Karpas-422 (cell line): ENCODE data around the gene MBD3. TPM values are rescaled to one million over a fixed set of nuclear protein-coding genes. Genes with fewer than 3 reads are reported as not detected.

ENCODE experiments used
- DNase-seq: peaks from one replicate; pipeline ENCODE4 v3.0.0-alpha.2; 2015
- H2AFZ ChIP-seq: fragments of 200-600 bp; sonication (generic); 2 replicates; pipeline ENCODE4 v1.6.1; 2014; ENCODE audit warnings: antibody characterized with exemption, low read length, mixed read lengths
- H3K27ac ChIP-seq: fragments of 200-600 bp; sonication (generic); 2 replicates; pipeline ENCODE4 v1.5.1; 2014; ENCODE audit warnings: mild to moderate bottlenecking, low read length, moderate library complexity
- H3K27me3 ChIP-seq: fragments of 200-600 bp; sonication (generic); 2 replicates; pipeline ENCODE4 v1.6.1; 2014; ENCODE audit warnings: low read length, mixed read lengths
- H3K36me3 ChIP-seq: fragments of 200-600 bp; sonication (generic); 2 replicates; pipeline ENCODE4 v1.6.1; 2014; ENCODE audit warnings: low read length, mixed read lengths; ENCODE audit not compliant: insufficient read depth
- H3K4me1 ChIP-seq: fragments of 200-600 bp; sonication (generic); 2 replicates; pipeline ENCODE4 v1.6.1; 2014; ENCODE audit warnings: mild to moderate bottlenecking, low read length, mixed read lengths
- H3K4me2 ChIP-seq: fragments of 200-600 bp; sonication (generic); 2 replicates; pipeline ENCODE4 v1.6.1; 2014; ENCODE audit warnings: low read length, low read depth, mild to moderate bottlenecking; ENCODE audit not compliant: poor library complexity, severe bottlenecking
- H3K4me3 ChIP-seq: fragments of 200-600 bp; sonication (generic); 2 replicates; pipeline ENCODE4 v1.5.1; 2014; ENCODE audit warnings: mild to moderate bottlenecking, antibody characterized with exemption, low read length, mixed read lengths
- H3K79me2 ChIP-seq: fragments of 200-600 bp; sonication (generic); 2 replicates; pipeline ENCODE4 v1.6.1; 2014; ENCODE audit warnings: mild to moderate bottlenecking, low read length, mixed read lengths
- H3K9ac ChIP-seq: fragments of 200-600 bp; sonication (generic); 2 replicates; pipeline ENCODE4 v1.6.0; 2014; ENCODE audit warnings: low read length
- H3K9me2 ChIP-seq: fragments of 200-600 bp; sonication (generic), shearing (Covaris generic); replicated peaks from 2 replicates; pipeline ENCODE4 v1.6.0; 2014; ENCODE audit warnings: mild to moderate bottlenecking, low read length, moderate library complexity; ENCODE audit not compliant: insufficient read depth
- H3K9me3 ChIP-seq: fragments of 300-700, 200-600 bp; sonication (generic); 2 replicates; pipeline ENCODE4 v1.6.1; 2014; ENCODE audit warnings: low read length, mixed read lengths
- H4K20me1 ChIP-seq: fragments of 200-600 bp; sonication (generic); 2 replicates; pipeline ENCODE4 v1.6.1; 2014; ENCODE audit warnings: mild to moderate bottlenecking, antibody characterized with exemption, low read length, low read depth; ENCODE audit not compliant: insufficient read depth
- total RNA-seq: library from RNA; depleted of rRNA; stranded (reverse); fragments of >200 nt; shearing (Covaris generic); gene quantifications from 2 replicates; pipeline ENCODE4 v1.2.3, GENCODE V29; 2014; ENCODE audit warnings: low replicate concordance

MBD3 gene
- total RNA-seq, 1 experiment from 2014 or later, result 42.2 TPM

DNA sequence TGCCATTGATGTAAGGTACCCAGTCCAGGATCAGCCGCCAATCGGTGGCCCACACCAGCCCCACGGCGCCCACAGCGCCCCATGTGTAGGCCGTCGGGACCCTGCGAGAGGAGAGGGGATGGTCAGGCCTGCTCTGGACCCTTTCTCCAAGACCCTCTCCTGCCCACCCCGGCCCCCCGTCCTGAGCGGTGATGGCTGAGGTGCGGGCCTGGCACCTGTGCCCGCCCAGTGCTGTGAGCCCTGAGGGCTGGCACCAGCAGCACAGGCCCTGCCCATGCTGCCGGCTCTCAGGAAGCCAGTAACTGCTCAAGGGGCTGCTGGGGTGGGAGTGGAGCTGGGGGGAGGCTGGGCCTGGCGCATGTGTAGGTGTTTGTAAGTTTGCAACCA is 6.8 kb upstream of the MBD3 start:
- Histone ChIP-seq H3K4me3 (no peak overlapping the region), H3K4me2 (no peak overlapping the region), H3K27me3 (no peaks in the 10 kb centered on the region), H3K9ac (no peak overlapping the region), H3K27ac (no peak overlapping the region), H3K9me2 (no peaks in the 10 kb centered on the region), H4K20me1 (peaks cover 20% of the 10 kb centered on the region; the same call in 1 of the 2 replicates), H3K36me3 (peaks cover 15% of the 10 kb centered on the region; the same call in 1 of the 2 replicates), H3K4me1 (peaks cover 9% of the 10 kb centered on the region), H2AFZ (no peak overlapping the region), H3K79me2 (peaks cover 38% of the 10 kb centered on the region), H3K9me3 (no peaks in the 10 kb centered on the region)
- DNase-seq, result no peak

DNA sequence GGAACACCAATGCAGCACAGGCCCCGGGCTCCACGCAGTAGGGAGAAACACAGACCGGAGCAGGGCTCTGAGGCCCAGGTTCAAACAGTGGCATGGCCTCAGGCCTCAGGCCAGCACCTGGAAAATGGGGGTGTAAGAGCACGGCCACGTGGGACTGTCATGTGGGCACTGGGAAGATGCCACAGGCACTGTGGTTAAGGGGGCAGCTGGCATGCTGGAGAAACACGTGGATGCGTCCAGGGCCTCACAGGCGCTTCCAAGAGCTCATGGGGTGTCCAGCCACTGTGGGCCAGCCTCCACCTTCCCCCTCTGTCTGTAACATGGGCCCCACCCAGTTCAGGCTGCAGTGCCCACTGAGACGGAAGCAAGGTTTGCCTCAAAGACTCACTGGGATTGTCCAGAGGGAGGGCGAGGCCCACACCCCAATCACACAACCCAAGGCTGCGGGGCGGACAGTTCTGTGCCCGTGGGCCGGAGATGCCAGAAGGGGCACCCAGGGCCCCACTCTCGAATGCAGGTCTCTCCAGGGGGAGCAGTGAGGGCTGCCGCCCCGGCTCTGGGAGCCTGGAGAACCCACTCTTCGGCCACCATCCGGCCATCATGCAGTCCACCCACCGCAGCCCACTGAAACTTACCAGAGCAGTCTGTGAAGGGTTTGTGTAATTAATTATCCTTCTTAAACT is 6.3 kb upstream of the MBD3 start:
- H3K27ac ChIP-seq, result no peak overlapping the region
- no peak overlapping the region for H2AFZ ChIP-seq
- H3K36me3 ChIP-seq, result peaks cover 15% of the 10 kb centered on the region; the same call in 1 of the 2 replicates
- H3K9me2 ChIP-seq, result no peaks in the 10 kb centered on the region
- H4K20me1 ChIP-seq, result peaks cover 18% of the 10 kb centered on the region; the same call in 1 of the 2 replicates
- peaks cover 4% of the 10 kb centered on the region for H3K4me1 ChIP-seq
- no peak overlapping the region for H3K9ac ChIP-seq
- no peak for DNase-seq
- no peaks in the 10 kb centered on the region for H3K27me3 ChIP-seq
- H3K79me2 ChIP-seq, result peaks cover 32% of the 10 kb centered on the region
- H3K4me3 ChIP-seq, result no peak overlapping the region
- H3K4me2 ChIP-seq, result no peak overlapping the region
- no peaks in the 10 kb centered on the region for H3K9me3 ChIP-seq

DNA sequence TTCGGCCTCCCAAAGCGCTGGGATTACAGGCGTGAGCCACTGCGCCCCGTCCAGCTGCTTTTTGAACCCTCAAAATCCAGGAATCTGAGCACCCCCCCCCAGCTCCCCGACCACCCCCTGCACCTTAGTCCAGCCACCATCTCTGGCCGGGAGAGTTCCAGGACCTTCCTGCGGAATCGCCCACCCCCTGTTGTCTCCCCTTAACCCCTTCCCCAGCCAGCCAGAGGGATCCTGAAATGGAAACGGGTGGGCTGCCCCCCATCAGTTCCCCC is 772 bp upstream of the MBD3 start:
- H3K9me2 ChIP-seq, result no peaks in the 10 kb centered on the region
- peaks cover 6% of the 10 kb centered on the region; the same call in 1 of the 2 replicates for H3K36me3 ChIP-seq
- H3K9me3 ChIP-seq, result no peaks in the 10 kb centered on the region
- peaks cover 8% of the 10 kb centered on the region for H4K20me1 ChIP-seq
- peak overlapping the region; percentile 74 for H3K4me3 ChIP-seq
- H3K4me2 ChIP-seq, result peak overlapping the region; percentile 81
- H3K79me2 ChIP-seq, result peaks cover 35% of the 10 kb centered on the region
- no peak overlapping the region for H2AFZ ChIP-seq
- no peaks in the 10 kb centered on the region for H3K27me3 ChIP-seq
- peak overlapping the region; percentile 76 for H3K9ac ChIP-seq
- peak overlapping the region; percentile 58 for H3K27ac ChIP-seq
- H3K4me1 ChIP-seq, result peaks cover 20% of the 10 kb centered on the region
- no peak for DNase-seq

DNA sequence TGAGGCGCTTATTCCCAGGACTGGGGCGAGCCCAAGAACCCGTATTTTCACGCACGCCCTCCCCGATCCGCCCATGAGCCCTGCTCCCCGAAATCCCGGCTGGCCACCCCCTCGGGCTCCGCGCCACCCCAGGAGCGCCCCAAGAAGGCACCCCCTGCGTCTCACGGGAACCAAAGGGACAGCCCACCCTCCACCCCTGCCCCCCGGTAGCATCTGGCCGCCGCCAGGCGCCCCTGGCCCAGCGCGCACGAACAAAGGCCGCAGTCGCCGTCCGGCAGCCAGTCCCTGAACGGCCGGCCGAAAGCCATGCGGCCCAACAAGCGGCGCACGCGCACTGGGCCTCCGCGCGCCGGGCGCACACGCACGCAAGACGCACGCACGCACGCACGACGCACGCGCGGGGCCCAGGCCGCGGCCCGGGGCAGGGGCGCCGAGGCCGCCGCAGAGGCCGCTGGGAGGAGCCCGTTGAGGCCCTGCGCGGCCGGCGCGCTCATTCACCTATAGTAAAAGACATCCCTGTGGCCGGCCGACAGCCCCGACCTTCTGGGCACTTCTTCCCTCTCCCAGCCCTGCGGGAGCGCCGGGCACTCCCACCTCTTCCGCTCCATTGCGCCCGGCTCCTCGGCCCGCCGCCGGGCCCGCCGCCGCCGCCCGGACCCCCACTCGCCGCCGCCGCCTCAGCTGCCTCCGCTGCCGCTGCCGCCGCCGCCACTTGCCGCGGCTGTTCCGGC is 476 bp downstream of the MBD3 start:
- peaks cover 46% of the 10 kb centered on the region for H3K79me2 ChIP-seq
- peak overlapping the region; percentile 89 for H3K4me3 ChIP-seq
- no peak overlapping the region for H2AFZ ChIP-seq
- no peaks in the 10 kb centered on the region for H3K9me3 ChIP-seq
- peak overlapping the region; percentile 88 for H3K4me2 ChIP-seq
- no peaks in the 10 kb centered on the region for H3K9me2 ChIP-seq
- H3K9ac ChIP-seq, result peak overlapping the region; percentile 100
- no peaks in the 10 kb centered on the region for H3K27me3 ChIP-seq
- peaks cover 20% of the 10 kb centered on the region for H3K4me1 ChIP-seq
- H3K36me3 ChIP-seq, result peaks cover 5% of the 10 kb centered on the region; the same call in 1 of the 2 replicates
- H4K20me1 ChIP-seq, result peaks cover 11% of the 10 kb centered on the region
- peak; percentile 96 for DNase-seq
- H3K27ac ChIP-seq, result peak overlapping the region; percentile 95

DNA sequence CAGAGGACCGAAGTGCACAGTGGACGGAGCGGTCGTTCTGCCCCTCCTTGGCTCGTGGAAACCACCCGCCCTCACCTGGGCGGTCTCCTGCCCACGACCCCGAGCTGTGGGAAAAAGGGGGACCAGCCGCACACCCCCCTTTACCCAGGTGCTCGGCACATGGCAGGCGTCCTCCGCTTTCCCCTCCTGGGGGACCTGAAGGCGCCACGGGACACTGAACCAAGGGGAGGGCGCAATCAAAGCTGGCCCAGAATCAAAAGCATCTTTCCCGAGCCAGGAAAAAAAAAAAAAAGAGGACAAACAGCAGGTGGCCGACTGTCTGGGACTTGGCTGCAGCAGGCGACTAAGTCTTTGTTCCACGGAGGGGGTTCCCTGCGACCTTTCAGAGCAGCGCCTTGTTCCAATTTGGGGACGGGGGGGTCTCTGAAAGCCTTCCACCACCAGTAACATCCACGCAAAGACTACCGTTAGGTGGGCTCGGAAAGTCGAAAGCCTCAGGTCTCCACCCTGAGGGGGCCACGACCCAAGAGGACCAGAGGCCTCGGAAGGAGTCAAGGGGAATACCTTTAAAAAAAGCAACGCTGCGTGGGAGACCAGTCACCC is 1.1 kb downstream of the MBD3 start:
- no peak overlapping the region for H2AFZ ChIP-seq
- peak; percentile 67 for DNase-seq

DNA sequence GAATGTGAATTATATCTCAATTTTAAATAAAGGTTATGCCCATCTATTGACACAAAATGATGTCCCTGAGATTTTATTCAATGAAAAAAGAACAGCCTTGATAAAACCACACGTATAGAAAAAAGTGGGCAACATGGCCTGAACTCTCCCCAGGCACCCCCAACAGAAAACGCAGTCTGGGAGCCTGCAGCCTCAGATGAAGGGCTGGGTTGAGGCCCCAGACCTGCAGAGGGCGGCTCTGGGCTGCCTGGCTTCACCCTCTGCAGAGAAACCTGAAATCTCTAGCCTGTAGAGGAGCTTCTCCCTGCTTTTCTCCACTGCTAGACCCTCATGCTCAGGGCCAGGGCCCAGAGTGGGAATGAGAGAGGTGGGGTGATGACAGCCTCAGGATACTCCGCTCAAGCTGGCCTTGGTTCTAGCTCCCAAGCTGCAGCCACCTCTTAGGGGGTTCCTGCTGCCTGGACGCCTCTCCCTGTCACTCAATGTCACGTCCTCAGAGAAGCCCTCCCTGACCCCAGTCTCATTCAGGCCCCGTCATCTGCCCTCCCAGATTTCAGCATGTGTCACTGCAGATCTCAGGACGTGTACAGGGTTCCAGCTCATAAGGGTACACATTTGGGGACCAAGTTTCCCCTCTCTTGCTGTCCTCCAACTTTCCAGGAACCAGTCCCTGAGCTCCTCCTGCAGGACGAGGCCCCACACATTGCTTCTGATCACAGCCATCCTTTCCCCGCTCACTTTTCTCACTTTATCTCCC is 1.8 kb downstream of the MBD3 start:
- peaks cover 20% of the 10 kb centered on the region for H3K4me1 ChIP-seq
- no peaks in the 10 kb centered on the region for H3K27me3 ChIP-seq
- H3K4me2 ChIP-seq, result peak overlapping the region; percentile 88
- H3K4me3 ChIP-seq, result peak overlapping the region; percentile 89
- no peaks in the 10 kb centered on the region for H3K9me3 ChIP-seq
- peak; percentile 76 for DNase-seq
- peaks cover 14% of the 10 kb centered on the region for H4K20me1 ChIP-seq
- no peak overlapping the region for H2AFZ ChIP-seq
- peaks cover 3% of the 10 kb centered on the region; the same call in 1 of the 2 replicates for H3K36me3 ChIP-seq
- H3K79me2 ChIP-seq, result peaks cover 55% of the 10 kb centered on the region
- peak overlapping the region; percentile 95 for H3K27ac ChIP-seq
- peak overlapping the region; percentile 100 for H3K9ac ChIP-seq
- no peaks in the 10 kb centered on the region for H3K9me2 ChIP-seq

More for the DNA sequence above, 1.1 kb downstream of the MBD3 start:
- Histone ChIP-seq H3K4me3 (peak overlapping the region; percentile 89), H3K36me3 (peaks cover 3% of the 10 kb centered on the region; the same call in 1 of the 2 replicates), H3K9me3 (no peaks in the 10 kb centered on the region), H3K4me1 (peaks cover 20% of the 10 kb centered on the region), H3K9me2 (no peaks in the 10 kb centered on the region), H3K9ac (peak overlapping the region; percentile 100), H3K27ac (peak overlapping the region; percentile 95), H3K4me2 (peak overlapping the region; percentile 88), H4K20me1 (peaks cover 9% of the 10 kb centered on the region), H3K27me3 (no peaks in the 10 kb centered on the region), H3K79me2 (peaks cover 48% of the 10 kb centered on the region)

DNA sequence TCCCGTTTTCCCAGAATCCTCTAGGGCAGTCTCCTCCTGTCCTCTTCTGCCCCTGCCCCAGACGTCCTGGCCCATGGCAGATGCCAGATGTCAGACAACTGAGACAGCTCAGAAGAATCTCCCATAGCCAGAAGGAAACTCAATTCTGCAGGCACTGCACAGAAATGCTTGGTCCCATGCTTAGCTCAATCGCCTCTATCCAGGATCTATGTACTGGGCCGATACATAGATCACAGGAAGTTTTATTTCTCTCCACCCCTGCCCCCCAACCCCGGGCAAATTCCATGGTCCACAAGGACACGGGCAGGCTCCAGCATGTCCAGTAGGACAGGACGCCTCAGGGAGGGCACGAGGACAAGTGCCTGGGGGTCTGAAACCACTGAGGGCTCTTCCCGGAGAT is 4.8 kb downstream of the MBD3 start:
- Histone ChIP-seq H3K4me3 (no peak overlapping the region), H3K4me1 (peaks cover 12% of the 10 kb centered on the region), H3K27me3 (no peaks in the 10 kb centered on the region), H3K9me2 (no peaks in the 10 kb centered on the region), H3K9ac (no peak overlapping the region), H2AFZ (no peak overlapping the region), H3K4me2 (no peak overlapping the region), H3K9me3 (no peaks in the 10 kb centered on the region), H3K36me3 (peaks cover 3% of the 10 kb centered on the region; the same call in 1 of the 2 replicates), H3K79me2 (peaks cover 57% of the 10 kb centered on the region), H4K20me1 (peaks cover 22% of the 10 kb centered on the region), H3K27ac (no peak overlapping the region)
- no peak for DNase-seq
